Measurements from ENCODE around the gene RARB.

Gene RARB

GRCh38 chr3:25469558-25469957 lies 41.5 kb downstream of the RARB start:
- H3K4me3 ChIP-seq (ENCODE audit: low read depth, low read length): no peak overlapping the region

- H3K4me3 ChIP-seq (ENCODE audit: low read depth, low read length): no peak overlapping the region
Observed at GRCh38 chr3:25471081-25471768, 43.2 kb downstream of the RARB start.

- no peak overlapping the region for H3K4me3 ChIP-seq (ENCODE audit: low read depth, low read length)
Observed at GRCh38 chr3:25472153-25472552, 44.1 kb downstream of the RARB start.

GRCh38 chr3:25472731-25473130 lies 44.7 kb downstream of the RARB start:
- no peak overlapping the region for H3K4me3 ChIP-seq (ENCODE audit: low read depth, low read length)

GRCh38 chr3:25473246-25473645 lies 45.2 kb downstream of the RARB start:
- H3K4me3 ChIP-seq (ENCODE audit: low read depth, low read length): no peak overlapping the region

GRCh38 chr3:25474052-25474451 lies 46.0 kb downstream of the RARB start:
- no peak overlapping the region for H3K4me3 ChIP-seq (ENCODE audit: low read depth, low read length)

- no peak overlapping the region for H3K4me3 ChIP-seq (ENCODE audit: low read depth, low read length)
Observed at GRCh38 chr3:25476639-25477038, 48.6 kb downstream of the RARB start.

- H3K4me3 ChIP-seq (ENCODE audit: low read depth, low read length): no peak overlapping the region
Observed at GRCh38 chr3:25478211-25478757, 50.2 kb downstream of the RARB start.

- no peak overlapping the region for H3K4me3 ChIP-seq (ENCODE audit: low read depth, low read length)
Observed at GRCh38 chr3:25478964-25479726, 51.1 kb downstream of the RARB start.

GRCh38 chr3:25479727-25480010 lies 51.6 kb downstream of the RARB start:
- H3K4me3 ChIP-seq (ENCODE audit: low read depth, low read length): no peak overlapping the region

GRCh38 chr3:25480811-25481210 lies 52.7 kb downstream of the RARB start:
- no peak overlapping the region for H3K4me3 ChIP-seq (ENCODE audit: low read depth, low read length)

GRCh38 chr3:25481386-25481785 lies 53.3 kb downstream of the RARB start:
- no peak overlapping the region for H3K4me3 ChIP-seq (ENCODE audit: low read depth, low read length)

GRCh38 chr3:25483456-25483855 lies 55.4 kb downstream of the RARB start:
- no peak overlapping the region for H3K4me3 ChIP-seq (ENCODE audit: low read depth, low read length)

- H3K4me3 ChIP-seq (ENCODE audit: low read depth, low read length): no peak overlapping the region
Observed at GRCh38 chr3:25485673-25486072, 57.6 kb downstream of the RARB start.

- H3K4me3 ChIP-seq (ENCODE audit: low read depth, low read length): no peak overlapping the region
Observed at GRCh38 chr3:25486932-25487331, 58.9 kb downstream of the RARB start.

- H3K4me3 ChIP-seq (ENCODE audit: low read depth, low read length): no peak overlapping the region
Observed at GRCh38 chr3:25489858-25490593, 62.0 kb downstream of the RARB start.

GRCh38 chr3:25493246-25493645 lies 65.2 kb downstream of the RARB start:
- H3K4me3 ChIP-seq (ENCODE audit: low read depth, low read length): no peak overlapping the region

GRCh38 chr3:25493786-25494185 lies 65.7 kb downstream of the RARB start:
- no peak overlapping the region for H3K4me3 ChIP-seq (ENCODE audit: low read depth, low read length)

GRCh38 chr3:25495304-25495703 lies 67.2 kb downstream of the RARB start:
- no peak overlapping the region for H3K4me3 ChIP-seq (ENCODE audit: low read depth, low read length)

- H3K4me3 ChIP-seq (ENCODE audit: low read depth, low read length): no peak overlapping the region
Observed at GRCh38 chr3:25495726-25496253, 67.7 kb downstream of the RARB start.

- no peak overlapping the region for H3K4me3 ChIP-seq (ENCODE audit: low read depth, low read length)
Observed at GRCh38 chr3:25497096-25497495, 69.0 kb downstream of the RARB start.

All from iPS-11a (cell line).